Thyroid gland (tissue), 4 donors: ENCODE results near the gene SLC25A21.
"Not testable (repeated sequence)": the region's sequence is repeated elsewhere in the genome, so short reads cannot be mapped to it uniquely, and the experiment has no call there.

Experiments
- CTCF ChIP-seq, 6 experiments: fragments of 200-600 bp in 3 of 6; fragments of 450-650 bp in 3 of 6; sonication (generic) in 3 of 6; IDR thresholded peaks; one replicate each; pipeline ENCODE4 v1.5.1; 2016 to 2019; ENCODE audit warnings: antibody characterized with exemption in 6 of 6, mild to moderate bottlenecking in 2 of 6, inconsistent platforms in 1 of 6, moderate library complexity in 1 of 6
- POLR2A ChIP-seq, 2 donors: fragments of 450-650 bp; IDR thresholded peaks; one replicate each; pipeline ENCODE4 v1.6.1; 2017; ENCODE audit warnings: antibody characterized with exemption in 2 of 2, mild to moderate bottlenecking in 2 of 2, moderate library complexity in 1 of 2

- TF ChIP-seq CTCF, POLR2A (IDR thresholded peaks at IDR 0.05): not testable (repeated sequence)
Measured at GRCh38 chr14:36862237-36862636, 310.2 kb downstream of the SLC25A21 start.
